Kidney glomerular epithelial cell (primary cell): ENCODE data around the gene UBE2O.
A peak's percentile ranks its signal among the peaks of the same experiment; 100 is the strongest.
"Not testable (repeated sequence)": the region's sequence is repeated elsewhere in the genome, so short reads cannot be mapped to it uniquely, and the experiment has no call there.

Experiments
- DNase-seq: peaks from one replicate; lab custom pipeline; 2025; lab: John Stamatoyannopoulos, UW

UBE2O gene

GRCh38 chr17:76370261-76370993 lies 82.5 kb downstream of the UBE2O start:
- peak; percentile 82 for DNase-seq

DNA sequence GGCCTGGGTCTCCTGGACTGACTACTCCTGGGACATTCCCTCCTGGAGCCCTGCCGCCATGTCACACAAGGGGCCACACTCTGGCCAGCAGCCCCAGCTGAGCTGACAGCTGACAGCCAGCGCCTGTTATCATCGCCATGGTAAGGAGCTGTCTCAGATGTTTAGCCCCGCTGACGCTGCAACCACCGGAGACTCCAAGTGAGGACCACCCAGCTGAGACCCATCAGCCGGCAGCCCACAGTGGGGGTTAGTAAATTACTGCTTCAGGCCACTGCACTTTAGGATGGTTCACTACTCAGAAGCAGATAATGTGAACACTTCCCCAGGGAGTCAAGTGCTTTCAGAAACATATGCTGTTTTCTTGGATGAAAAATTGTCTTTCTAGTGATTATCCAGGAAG lies 83.1 kb downstream of the UBE2O start:
- DNase-seq, result no peak

DNA sequence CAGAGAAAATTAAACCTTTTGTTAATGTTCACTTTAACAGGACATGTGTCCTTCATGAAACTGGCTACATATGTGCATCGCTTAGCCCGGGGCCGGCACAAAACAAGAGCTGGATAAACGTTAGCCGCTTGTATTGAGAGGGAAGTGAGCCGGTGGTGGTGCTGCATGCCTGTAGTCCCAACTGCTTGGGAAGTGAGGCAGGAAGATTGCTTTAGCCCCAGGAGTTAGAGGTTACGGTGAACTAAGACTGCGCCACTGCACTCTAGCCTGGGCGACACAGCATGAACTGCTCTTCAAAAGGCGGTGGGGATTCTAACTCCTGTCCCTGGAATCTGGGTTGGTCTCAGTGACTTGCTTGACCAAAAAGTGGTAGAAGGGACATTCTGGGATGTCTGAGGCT lies 83.6 kb downstream of the UBE2O start:
- DNase-seq, result no peak

GRCh38 chr17:76368545-76368944 lies 84.4 kb downstream of the UBE2O start:
- DNase-seq, result no peak

DNA sequence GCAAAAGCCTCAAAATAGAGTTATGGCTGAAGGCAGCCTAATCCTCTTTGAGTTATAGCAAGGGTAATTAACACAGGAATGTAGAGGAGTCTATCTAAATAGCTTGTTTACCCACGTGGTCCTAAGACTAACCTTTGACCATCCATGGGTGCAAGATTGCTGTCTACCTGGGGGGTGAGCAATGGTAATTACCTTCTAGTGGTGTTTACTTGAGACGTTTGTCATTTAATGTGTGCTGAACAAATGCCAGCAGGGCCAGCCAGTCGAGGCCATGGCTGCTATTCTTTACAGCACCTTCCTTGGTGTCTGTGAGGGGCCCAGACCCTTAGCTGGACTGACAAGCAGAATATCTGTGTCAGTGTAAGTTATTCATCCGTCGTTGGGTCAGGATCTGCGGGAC lies 85.3 kb downstream of the UBE2O start:
- no peak for DNase-seq

- DNase-seq, result no peak
These were observed 86.7 kb downstream of the UBE2O start for GRCh38 chr17:76366247-76366646.

DNA sequence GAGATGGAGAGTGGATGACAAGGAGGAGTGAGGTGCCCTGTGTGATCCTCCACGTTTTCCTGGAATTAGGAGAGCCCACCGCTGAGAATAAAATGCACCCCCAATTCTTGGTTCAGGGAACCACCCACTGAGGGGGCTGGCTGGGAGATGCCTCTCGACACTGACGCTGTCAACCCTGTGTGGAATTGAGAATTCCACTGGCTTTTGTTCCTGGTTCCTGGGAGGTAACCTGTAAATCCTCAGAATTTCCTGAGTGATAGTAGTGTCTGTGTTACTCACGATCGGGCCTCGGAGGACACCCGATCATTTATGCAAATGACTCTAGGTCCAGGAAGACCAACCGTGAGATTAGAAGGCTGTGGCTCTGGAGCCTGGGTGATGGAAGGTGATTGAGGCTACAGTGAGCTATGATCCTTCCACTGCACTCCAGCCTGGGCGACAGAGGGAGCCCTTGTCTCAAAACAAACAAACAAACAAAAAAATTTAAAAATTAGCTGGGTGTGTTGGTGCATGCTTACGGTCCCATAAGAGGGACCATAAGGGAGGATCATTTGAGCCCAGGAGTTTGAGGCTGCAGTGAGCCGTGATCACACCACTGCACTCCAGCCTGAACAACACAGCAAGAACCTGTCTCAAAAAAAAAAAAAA lies 87.6 kb downstream of the UBE2O start:
- DNase-seq, result no peak

DNA sequence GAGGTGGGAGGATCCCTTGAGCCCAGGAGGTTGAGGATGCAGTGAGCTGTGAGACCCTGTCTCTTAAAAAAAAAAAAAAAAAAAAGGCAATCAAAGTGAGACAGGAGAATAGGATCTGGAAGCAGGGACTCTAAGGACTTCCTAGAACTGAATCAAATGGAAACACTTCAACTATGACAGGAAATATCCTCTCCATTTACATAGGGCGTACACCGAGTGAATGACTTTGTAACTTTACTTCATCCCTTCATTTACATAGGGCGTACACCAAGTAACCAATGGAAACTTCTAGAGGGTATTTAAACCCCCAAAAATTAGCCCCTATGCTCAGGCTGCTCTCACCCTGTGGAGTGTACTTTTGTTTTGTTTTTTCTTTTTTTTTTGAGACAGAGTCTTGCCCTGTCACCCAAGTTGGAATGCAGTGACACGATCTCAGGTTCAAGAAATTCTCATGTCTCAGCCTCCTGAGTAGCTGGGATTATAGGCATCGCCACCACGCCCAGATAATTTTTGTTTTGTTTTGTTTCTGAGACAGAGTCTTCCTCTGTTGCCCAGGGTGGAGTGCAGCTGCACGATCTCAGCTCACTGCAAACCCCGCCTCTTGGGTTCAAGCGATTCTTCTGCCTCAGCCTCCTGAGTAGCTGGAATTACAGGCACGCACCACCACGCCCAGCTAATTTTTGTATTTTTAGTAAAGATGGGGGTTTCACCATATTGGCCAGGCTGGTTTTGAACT lies 89.7 kb downstream of the UBE2O start:
- DNase-seq, result no peak

DNA sequence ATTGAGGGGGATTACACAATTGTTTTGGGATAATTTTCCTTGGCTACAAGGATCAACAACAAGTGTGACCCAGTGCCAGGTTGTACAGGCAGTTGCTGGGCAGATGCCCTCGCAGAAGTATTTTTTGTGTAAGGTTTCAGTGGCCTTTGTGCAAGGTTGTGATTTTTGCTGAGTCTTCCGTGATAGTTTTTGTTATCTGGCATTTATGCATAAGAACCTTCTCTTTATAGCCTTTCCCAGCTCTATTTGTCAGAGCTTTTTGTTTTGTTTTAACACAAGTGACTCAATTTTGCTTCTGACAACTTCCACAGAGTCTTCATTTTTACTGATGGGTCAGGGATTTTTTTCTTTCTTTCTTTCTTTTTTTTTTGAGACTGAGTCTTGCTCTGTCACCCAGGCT lies 92.5 kb downstream of the UBE2O start:
- DNase-seq, result no peak

DNA sequence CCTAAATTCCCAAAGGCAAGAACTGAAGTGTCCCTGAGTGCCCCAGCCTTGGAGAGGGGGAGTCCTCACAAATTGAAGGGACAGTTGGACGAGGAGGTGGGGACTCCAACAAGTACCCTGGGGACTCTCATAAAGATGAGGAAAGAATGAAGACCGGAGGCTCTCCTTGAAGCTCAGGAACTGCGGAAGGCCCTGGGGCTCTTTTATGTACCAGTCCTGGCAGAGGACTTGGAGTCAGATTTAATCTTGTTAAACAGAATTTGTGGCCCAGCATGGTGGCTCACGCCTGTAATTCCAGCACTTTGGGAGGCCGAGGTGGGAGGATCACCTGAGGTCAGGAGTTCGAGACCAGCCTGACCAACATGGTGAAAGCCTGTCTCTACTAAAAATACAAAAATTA lies 93.2 kb downstream of the UBE2O start:
- DNase-seq, result not testable (repeated sequence)

GRCh38 chr17:76359375-76359774 lies 93.6 kb downstream of the UBE2O start:
- no peak for DNase-seq

GRCh38 chr17:76357597-76358158 lies 95.3 kb downstream of the UBE2O start:
- DNase-seq, result no peak

- DNase-seq, result no peak
These were observed 96.0 kb downstream of the UBE2O start for GRCh38 chr17:76356803-76357456.

- DNase-seq, result no peak
These were observed 98.1 kb downstream of the UBE2O start for GRCh38 chr17:76354747-76355310.

DNA sequence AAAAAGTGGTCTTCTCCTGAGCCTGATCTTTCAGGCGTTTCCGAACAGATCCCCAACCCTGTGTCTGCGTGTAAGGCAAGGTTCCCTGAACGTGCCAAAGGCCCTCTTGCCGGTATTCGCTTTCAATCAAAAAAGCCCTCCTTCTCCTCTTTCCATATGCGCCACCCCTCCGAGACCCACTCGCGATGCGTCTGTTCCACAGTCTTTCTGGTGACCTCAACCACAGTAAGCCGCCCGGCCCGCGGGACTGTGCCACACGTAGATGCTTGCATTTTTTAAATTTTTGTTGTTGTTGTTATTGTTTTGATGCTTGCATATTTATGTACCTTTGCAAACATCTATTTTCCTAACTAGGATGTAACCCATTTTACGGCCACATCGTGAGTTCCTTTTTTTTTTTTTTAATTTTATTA lies 98.6 kb downstream of the UBE2O start:
- DNase-seq, result no peak

- DNase-seq, result peak; percentile 93
These were observed 99.2 kb downstream of the UBE2O start, which contains the start of gene PRPSAP1 for GRCh38 chr17:76353599-76354316. Gene PRPSAP1, minus strand, starts transcription at chr17:76353916. Its CDS starts 213 bp downstream, at chr17:76353703.

DNA sequence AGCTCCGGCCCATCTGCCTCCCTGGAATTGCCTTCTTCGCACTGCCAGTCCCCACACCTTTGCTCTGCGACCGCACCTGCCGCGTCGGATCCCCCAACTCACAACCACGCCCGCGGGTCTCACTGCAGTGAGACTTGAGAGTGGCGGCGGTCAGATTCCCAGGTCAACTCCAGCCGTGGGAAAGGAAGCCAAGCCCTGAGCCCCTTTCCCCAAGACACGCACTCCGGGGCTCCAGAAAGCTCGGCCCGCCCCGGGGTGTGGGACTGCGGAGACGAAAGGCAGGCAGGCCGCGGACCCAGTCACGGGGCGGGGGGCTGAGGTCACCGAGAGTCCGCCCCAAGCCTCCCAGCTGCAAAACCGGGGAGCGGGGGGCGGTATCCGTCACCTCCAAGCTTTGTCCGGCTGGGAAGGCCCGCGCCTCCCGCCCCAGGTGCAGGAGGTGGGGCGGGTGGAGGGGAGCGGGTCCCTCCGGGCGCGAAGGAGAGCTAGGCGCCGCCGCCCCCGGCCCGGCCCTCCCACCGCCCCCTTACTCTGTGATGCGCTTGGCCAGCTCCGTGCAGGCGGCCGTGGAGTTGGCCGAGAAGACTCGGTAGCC lies 99.9 kb downstream of the UBE2O start:
- DNase-seq, result no peak

DNA sequence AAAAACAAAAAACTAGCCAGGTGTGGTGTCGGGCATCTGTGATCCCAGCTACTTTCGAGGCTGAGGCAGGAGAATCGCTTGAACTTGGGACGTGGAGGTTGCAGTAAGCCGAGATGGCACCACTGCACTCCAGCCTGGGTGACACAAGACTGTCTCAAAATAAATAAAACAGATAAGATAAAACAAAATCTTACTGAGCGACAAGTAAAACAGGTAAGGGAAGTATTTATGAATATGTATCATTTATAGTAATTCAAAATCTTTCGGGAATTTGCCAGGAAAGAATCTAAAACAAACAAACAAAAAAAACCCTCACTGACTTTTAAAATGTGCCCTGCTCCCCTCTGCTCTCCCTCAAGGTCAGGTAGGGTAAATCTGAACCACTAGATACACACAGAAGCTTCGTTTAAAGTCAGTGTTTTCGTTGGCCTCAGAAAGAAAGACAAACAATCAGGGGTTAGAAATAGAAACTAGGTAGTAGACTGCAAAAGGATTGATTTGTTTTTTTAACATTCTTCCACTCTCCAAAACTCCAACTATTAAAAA lies 101.4 kb downstream of the UBE2O start:
- DNase-seq, result no peak

DNA sequence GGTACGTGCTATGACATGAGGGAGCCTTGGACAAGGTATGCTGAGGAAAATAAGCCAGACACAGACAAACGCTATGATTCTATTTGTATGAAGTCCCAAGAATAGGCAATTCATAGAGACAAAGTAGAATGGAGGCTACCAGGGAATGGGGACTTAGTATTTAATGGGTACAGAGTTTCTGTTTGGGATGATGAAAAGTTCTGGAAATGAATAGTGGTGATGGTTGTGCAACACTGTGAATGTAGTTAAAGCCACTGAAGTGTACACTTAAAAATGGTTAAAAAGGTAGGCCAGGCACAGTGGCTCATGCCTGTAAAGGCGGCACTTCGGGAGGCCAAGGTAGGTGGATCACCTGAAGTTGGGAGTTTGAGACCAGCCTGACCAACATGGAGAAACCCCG lies 102.5 kb downstream of the UBE2O start:
- DNase-seq, result no peak

- not testable (repeated sequence) for DNase-seq
These were observed 106.0 kb downstream of the UBE2O start for GRCh38 chr17:76346936-76347335.
